HG02759 (cell line): Measurements from ENCODE around the gene ZC3H12A.
"Not testable (repeated sequence)": the region's sequence is repeated elsewhere in the genome, so short reads cannot be mapped to it uniquely, and the experiment has no call there.

ENCODE experiments used
- ATAC-seq: cut with Tn5 transposase; IDR thresholded peaks from one replicate; pipeline ENCODE4 v1.9.1; 2021; ENCODE audit warnings: mild to moderate bottlenecking, moderate library complexity; ENCODE audit not compliant: unreplicated experiment

Gene ZC3H12A

GRCh38 chr1:37498872-37499617, 24.7 kb downstream of the ZC3H12A start:
- no peak for ATAC-seq

DNA sequence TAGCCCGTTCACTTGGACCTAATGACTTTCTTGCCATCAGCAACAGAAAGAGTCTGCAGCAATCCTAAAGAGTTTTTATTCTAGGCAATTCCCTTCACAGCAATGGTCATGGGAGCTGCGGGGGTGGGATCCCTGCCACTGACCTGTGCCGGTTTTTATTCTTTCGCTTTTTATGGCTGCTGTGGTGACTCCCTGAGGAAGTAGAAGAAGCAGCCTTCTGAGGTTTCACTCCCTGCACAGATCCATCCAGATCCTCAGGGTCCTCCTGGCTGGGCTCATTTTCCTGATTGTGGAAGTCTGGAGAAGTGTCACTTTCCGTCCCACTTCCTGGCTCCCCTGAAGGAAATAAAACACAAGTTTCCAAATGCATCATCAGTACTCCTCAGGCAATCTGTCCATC, 27.3 kb downstream of the ZC3H12A start:
- ATAC-seq, result no peak

GRCh38 chr1:37502104-37502503, 27.7 kb downstream of the ZC3H12A start:
- no peak for ATAC-seq

- ATAC-seq, result not testable (repeated sequence)
Measured at GRCh38 chr1:37502791-37503190, 28.4 kb downstream of the ZC3H12A start.

GRCh38 chr1:37506740-37507139, 32.4 kb downstream of the ZC3H12A start:
- ATAC-seq, result no peak

- no peak for ATAC-seq
Measured at GRCh38 chr1:37509181-37509580, 34.8 kb downstream of the ZC3H12A start.

- ATAC-seq, result peak; percentile 41
Measured at GRCh38 chr1:37513795-37514349, 39.5 kb downstream of the ZC3H12A start.

GRCh38 chr1:37514350-37515184, 40.2 kb downstream of the ZC3H12A start, which contains the start of gene MEAF6:
Gene MEAF6, minus strand, starts transcription at chr1:37514766. Its CDS starts 20 bp downstream, at chr1:37514746.
- ATAC-seq, result peak; percentile 95

DNA sequence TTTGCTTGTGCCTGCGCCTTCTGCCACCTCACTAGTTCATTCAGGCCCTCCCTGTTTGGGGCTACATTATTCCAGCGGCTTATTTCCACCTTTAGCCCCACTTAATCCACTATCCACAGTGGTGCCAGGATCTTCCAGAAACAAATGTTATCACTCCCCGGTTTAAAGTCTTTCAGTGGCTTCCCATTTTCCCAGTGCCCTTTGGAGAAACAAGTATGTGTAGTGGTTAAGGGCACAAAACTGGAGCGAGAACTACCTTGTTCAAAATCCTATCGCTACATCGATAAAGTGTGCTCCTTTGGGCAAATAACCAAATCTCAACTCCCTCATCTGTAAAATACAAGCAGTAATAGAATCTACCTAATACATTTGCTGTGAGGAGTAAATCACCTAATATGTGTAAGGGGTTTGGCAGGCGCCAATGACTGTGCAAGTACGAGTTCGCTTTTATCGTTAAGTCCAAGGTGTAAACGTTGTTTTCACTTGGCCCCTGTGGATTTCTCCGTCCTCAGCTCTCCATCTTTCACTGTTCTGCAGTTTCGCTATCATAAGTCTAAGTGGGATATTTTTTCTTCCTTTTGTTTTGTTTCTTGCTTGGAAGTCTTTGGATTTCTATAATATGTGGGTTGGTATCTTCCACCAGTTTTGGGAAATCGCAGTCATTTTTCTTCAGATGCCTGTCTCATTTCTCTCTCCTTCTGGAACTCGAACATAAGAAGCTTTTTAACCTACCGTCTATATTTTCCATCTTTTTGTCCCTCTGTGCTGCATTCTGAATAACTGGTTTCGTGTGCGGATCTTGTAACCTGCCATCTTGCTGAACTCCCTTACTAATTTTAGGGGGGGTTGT, 41.0 kb downstream of the ZC3H12A start:
- ATAC-seq, result no peak

DNA sequence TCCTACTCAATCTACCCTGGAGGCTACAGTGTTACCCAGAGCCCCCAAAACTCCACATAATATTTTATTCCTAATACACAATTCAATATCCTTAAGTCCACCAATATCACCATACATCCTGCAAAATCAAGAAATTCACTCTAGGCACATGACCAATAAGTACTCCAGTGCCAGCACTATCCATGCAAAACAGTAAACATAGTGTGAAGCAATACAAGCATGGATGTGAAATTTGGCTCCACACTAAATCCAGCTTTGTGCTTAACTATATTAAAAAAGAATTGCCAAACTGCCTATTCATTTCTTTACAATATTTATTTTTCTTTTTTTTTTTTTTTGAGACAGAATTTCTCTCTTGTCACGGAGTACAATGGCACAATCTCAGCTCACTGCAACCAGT, 43.2 kb downstream of the ZC3H12A start:
- no peak for ATAC-seq

DNA sequence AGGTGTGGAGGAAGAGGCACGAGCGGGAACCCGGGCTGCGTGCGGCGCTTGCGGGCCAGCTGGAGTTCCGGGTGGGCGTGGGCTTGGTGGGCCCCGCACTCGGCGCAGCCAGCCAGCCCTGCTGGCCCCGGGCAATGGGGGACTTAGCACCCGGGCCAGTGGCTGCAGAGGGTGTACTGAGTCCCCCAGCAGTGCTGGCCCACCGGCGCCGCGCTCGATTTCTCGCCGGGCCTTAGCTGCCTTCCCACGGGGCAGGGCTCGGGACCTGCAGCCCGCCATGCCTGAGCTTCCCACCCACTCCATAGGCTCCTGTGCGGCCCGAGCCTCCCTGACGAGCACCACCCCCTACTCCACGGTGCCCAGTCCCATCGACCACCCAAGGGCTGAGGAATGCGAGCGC, 43.9 kb downstream of the ZC3H12A start:
- not testable (repeated sequence) for ATAC-seq

DNA sequence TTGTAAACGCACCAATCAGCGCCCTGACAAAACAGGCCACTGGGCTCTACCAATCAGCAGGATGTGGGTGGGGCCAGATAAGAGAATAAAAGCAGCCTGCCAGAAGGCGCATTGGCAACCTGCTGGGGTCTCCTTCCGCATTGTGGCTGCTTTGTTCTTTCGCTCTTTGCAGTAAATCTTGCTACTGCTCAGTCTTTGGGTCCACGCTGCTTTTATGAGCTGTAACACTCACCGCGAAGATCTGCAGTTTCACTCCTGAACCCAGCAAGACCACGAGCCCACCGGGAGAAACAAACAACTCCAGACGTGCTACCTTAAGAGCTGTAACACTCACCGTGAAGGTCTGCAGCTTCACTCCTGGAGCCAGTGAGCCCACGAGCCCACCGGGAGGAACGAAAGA, 44.5 kb downstream of the ZC3H12A start:
- ATAC-seq, result not testable (repeated sequence)

GRCh38 chr1:37519613-37520012, 45.2 kb downstream of the ZC3H12A start:
- no peak for ATAC-seq

- ATAC-seq, result not testable (repeated sequence)
Measured at GRCh38 chr1:37529888-37530287, 55.5 kb downstream of the ZC3H12A start.

GRCh38 chr1:37532418-37533156, 58.2 kb downstream of the ZC3H12A start:
- not testable (repeated sequence) for ATAC-seq

- ATAC-seq, result no peak
Measured at GRCh38 chr1:37533317-37534093, 59.1 kb downstream of the ZC3H12A start.
